Left kidney (tissue), 2 donors: ENCODE data around the gene RNF39. TPM values are rescaled to one million over a fixed set of nuclear protein-coding genes. Genes with fewer than 3 reads are reported as not detected.
"Not testable (repeated sequence)": the region's sequence is repeated elsewhere in the genome, so short reads cannot be mapped to it uniquely, and the experiment has no call there.

ENCODE experiments used
- DNase-seq: peaks from one replicate; pipeline ENCODE4 v3.0.0-alpha.2; 2013
- polyA plus RNA-seq: library from polyadenylated mRNA; unstranded; fragments of 120-200 nt; gene quantifications from one replicate; pipeline ENCODE4 v1.2.1, GENCODE V29; 2013; ENCODE audit not compliant: insufficient read length

Gene RNF39
- polyA plus RNA-seq, 1 donor, result 2.0 TPM

- no peak for DNase-seq
Measured at GRCh38 chr6:30062471-30063178, 12.9 kb downstream of the RNF39 start.

DNA sequence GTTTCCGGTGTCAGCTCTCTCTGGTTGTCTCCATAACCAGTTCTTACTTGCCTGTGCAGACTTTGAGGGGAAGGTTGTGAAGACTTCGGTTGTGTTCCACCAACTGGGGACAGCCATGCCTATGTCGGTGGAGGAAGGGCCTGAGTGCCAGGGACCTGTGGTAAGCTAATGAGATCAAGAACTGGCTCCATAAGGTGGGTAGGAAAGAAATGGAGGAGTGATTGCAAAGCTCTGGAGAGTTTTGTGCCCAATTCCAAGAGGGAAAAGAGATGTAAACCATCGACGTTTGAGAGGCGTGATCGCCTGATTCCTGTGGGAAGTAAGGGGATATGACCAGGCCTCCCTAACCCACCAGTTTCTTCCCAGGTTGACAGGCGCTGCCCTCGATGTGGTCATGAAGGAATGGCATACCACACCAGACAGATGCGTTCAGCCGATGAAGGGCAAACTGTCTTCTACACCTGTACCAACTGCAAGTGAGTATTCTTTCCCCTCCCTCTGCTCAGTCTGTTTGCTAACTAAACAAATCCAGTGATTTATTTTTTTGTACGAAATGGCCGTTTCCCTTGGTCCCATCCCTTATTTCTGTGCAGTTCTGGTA, 13.6 kb downstream of the RNF39 start:
- no peak for DNase-seq

DNA sequence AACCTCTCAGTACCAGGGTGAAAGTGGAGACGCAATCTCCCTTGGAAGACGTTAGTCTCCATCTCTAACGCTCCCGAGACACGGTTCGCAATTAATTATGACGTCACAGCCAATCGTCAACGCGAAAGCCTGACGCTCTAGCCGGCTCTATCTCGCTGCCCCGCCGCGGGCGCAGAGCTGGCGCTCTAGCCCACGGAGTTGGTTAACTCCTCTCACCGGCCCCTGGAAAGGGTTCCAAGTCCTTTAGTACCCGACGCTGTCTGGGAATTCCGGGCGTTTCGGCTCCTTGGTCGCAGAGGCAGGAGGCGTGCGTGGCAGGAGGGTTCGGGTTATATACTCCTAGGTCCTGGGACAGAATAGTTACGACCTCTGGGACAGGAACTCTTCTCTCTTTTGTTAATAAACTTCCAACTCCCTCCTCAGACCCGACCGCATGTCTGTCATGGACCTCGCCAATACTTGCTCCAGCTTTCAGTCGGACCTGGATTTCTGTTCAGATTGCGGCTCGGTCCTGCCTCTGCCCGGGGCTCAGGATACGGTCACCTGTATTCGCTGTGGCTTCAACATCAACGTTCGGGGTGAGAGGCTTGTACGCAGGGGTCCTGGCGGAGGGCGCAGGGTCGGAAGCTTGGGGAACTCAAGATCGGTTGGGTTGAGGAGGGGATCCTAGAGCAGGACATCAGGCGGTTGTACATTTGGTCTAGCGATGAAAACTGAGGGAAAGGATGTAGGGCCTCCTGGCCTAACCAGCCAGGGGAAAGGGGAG, 14.3 kb downstream of the RNF39 start, which contains the start of gene POLR1H:
TSS of gene POLR1H (plus strand) at position 174 of the 766 bp plus-strand sequence. CDS start at position 434, 260 bp downstream.
- peak; percentile 97 for DNase-seq

- no peak for DNase-seq
Measured at GRCh38 chr6:30060606-30061091, 14.9 kb downstream of the RNF39 start.

GRCh38 chr6:30055513-30055912, 20.1 kb downstream of the RNF39 start:
- no peak for DNase-seq

DNA sequence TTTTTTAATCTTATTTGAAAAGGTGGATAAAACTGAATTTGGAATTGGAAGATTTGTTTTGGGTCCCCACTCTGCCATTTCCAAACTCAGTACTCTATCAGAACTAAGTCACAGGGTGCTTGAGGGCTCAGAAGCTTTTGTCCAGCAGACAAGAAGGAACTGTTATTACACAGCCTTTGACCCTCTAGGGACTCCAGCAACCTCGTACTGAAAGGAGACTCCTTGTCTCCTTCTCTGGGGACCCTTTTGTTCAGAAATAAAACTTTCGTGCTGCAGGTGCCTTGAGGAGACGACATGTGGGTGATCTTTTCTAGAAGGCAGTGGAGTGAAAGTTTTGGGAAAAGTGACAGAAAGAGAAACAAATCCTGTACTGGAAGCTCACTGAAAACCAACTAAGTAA, 21.9 kb downstream of the RNF39 start:
- DNase-seq, result no peak

DNA sequence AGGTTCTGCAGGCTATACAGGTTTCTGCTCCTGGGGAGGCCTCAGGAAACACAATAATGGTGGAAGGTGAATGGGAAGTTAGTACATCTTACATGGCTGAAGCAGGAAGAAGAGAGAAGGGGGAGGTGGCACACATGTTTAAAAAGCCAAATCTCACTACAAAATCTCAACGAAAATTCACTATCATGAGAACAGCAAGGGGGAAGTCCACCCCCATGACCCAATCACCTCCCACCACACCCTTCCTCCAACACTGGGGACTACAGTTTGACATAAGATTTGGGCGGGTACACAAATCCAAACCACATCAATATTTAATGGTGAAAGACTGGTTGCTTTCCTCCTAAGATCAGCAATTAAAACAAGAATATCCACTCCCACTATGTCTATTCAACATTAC, 28.3 kb downstream of the RNF39 start:
- no peak for DNase-seq

- no peak for DNase-seq
Measured at GRCh38 chr6:30044630-30045029, 30.9 kb downstream of the RNF39 start.

DNA sequence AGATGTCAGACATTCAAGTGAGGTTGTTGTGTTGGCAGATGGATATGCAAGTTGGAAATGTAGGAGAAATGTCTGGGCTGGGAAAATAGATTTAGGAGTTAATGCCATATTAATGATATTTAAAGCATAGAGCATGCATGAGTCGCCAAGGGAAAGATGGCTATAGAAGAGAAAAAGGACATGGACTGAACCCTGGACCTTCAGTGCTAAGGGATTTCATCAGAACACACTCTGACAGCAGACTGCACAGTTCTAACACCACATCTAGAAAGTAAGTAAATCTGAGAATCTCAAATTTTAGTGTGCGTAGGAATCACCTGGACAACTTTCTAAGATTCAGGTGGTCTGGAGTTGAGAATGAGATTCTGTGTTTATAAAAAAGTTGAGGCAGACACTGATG, 31.8 kb downstream of the RNF39 start:
- no peak for DNase-seq

- DNase-seq, result no peak
Measured at GRCh38 chr6:30042914-30043313, 32.7 kb downstream of the RNF39 start.

DNA sequence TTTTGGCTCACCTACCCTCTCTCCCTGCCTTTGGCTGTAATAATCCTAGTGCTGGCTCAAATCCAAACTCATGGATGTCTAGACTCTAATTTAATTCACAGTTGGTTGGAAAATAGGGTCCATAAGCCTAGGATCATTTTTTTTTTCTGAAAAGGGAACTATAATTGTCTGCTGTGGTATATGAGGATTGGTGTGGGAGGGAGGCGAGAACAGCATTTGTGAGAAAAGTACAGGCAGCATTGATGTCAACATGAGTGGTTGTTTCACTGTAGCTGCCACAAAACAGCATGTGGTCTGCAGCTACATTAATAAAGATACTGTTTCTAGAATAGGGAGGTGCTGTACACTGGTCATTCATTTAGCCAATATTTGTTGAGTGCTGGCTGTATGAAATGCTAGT, 33.1 kb downstream of the RNF39 start:
- no peak for DNase-seq

GRCh38 chr6:30041821-30042220, 33.7 kb downstream of the RNF39 start:
- no peak for DNase-seq

- no peak for DNase-seq
Measured at GRCh38 chr6:30041221-30041620, 34.3 kb downstream of the RNF39 start.

DNA sequence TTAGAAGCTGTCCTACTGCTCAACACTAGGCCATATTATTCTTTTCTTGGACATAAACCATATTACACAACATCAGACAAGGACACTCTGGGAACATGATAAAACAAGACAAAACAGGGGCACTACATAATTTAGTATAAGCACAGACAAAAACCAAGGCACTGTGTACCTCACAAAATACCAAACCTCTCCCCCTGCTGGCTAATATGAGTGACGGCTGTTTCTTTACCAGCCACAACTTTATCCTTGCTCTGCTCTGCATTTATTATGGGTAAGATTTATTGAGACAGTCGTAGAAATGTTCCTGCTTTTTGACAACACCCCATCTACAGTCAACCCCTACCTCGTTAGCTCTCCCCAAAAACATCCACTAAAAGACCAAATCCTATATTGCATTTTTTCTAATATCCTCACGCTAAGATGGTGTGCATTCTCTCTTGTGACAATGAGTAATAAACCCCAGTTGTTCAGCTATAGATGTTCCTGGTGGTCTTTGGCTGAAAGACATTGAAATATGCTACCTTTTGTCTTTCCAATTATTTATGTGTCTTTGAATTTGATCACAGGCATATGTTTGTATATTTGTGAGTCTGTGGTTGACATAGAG, 38.3 kb downstream of the RNF39 start:
- DNase-seq, result no peak

- DNase-seq, result no peak
Measured at GRCh38 chr6:30035784-30036183, 39.8 kb downstream of the RNF39 start.

- DNase-seq, result not testable (repeated sequence)
Measured at GRCh38 chr6:30033440-30033839, 42.1 kb downstream of the RNF39 start.

- no peak for DNase-seq
Measured at GRCh38 chr6:30031381-30031780, 44.2 kb downstream of the RNF39 start.

- no peak for DNase-seq
Measured at GRCh38 chr6:30029588-30029987, 46.0 kb downstream of the RNF39 start.

DNA sequence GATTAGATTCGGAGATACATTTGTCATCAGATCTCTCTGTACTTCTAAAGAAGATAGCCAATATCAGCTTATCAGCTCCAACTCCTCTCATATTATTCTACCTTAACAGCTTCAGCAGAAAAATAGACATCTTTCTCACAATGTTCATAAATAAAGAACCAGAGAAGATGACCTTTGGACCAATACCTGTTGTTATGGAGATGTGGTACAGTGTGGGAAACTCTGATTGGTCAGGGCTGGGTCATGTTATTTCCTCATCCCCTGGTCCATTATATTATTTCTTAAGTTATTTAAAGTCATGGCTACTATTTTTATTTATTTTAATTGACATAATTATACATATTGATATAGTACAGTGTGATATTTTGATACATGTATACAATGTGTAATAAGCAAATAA, 50.4 kb downstream of the RNF39 start:
- DNase-seq, result no peak

DNA sequence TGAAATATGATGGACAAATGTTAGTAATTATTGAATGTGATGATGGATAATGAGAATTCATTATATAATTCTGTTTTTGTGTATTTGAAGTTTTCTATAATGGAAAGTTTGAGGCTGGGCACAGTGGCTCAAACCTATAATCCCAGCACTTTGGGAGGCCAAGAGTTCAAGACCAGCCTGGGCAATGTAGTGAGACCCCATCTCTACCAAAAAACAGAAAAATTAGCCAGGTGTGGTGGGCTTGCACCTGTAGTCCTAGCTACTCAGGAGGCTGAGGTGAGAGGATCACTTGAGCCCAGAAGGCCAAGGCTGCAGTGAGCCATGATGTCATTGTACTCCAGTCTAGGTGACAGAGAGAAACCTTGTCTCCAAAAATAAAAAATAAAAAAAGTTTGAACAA, 52.9 kb downstream of the RNF39 start:
- DNase-seq, result not testable (repeated sequence)

- DNase-seq, result no peak
Measured at GRCh38 chr6:30022189-30022588, 53.4 kb downstream of the RNF39 start.

GRCh38 chr6:30020626-30021025, 54.9 kb downstream of the RNF39 start:
- no peak for DNase-seq
